ENCODE measurements around the gene MISP.
A peak's percentile ranks its signal among the peaks of the same experiment; 100 is the strongest.
"Not testable (repeated sequence)": the region's sequence is repeated elsewhere in the genome, so short reads cannot be mapped to it uniquely, and the experiment has no call there.

Gene MISP

DNA sequence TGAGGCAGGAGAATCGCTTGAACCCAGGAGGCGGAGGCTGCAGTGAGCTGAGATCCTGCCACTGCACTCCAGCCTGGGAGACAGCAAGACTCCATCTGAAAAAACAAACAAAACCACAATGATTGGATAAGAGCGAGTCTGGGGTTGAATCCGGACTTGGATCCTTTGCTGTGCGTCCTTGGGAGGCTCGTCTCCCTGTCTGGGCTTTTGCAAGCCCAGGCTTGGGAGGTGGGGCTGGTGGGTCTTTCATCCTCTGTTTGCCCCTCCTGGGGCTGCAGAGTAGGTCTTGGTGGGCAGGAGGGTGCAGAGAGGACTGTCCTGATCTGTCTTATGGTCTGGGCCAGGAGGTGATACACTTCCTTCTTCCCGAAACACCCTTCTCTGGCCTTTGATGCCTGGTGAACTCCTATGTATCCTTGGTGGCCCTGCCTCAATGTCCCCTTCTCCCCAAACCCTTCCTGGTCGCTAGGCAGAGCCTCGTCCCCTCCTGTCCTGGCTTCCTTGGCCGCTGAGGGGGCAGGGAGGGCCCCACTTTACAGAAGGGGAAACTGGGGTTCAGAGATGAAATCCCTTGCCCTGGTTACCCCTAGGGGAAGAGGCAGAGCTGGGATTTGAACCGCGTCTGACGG is 25.3 kb upstream of the MISP start:
- DNase-seq (ENCODE audit: low read depth in 2 of 2, low spot score in 1 of 2), result no peak

DNA sequence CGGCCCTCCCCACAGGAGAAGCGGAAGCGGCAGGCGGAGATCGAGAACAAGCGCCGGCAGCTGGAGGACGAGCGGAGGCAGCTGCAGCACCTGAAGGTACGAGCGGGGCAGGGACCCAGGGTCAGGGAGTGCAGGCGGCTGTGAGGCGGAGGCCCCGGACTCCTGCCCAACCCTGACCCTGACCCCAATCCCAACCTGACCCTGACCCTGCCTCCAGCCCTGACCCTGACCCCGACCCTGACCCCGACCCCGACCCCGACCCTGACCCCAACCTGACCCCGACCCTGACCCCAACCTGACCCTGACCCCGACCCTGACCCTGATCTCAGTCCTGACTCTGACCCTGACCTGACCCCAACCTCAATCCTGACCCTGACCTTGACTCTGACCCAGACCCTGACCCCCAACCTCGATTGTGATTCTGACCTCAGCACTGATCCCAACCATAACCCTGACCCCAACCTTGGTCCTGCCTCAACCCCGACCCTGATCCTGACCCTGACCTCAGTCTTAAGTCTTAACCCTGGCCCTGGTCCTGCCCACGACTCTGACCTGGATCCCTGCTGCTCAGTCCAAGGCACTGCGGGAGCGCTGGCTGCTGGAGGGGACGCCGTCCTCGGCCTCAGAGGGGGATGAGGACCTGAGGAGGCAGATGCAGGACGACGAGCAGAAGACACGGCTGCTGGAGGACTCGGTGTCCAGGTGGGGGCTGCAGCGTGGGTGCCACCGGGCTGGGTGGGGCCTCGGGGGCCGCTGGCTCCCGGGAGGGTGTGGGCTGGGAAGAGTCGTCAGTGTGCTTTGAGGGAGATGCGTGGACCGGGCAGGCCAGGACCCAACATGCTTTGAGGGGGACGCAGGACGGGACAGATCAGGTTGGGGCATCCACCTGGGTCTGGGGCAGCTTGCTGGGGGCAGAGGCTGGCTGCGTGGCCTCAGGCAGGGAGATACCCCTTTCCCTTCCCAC is 23.6 kb upstream of the MISP start:
- DNase-seq (ENCODE audit: low read depth in 2 of 2, low spot score in 1 of 2), result no peak

DNA sequence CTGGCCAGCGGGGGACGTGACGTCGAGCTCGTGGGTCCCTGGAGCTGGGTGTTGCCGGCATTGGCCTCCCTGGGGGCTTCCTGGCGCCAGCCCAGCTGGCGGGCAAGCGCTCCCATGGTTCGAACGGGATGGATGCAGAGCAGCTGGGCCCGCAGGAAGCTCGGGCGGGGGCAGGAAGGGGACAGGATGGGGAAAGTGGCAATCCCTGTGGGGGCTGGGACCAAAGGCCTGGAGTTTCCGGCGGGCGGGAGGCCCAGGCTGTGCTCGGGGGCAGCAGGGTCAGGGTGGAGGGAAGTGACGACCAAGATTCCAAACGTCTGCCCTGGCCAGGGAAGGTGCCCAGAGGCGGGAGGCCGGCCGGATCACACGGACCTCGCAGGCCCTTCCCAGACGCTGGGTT is 22.9 kb upstream of the MISP start:
- DNase-seq (ENCODE audit: low read depth in 2 of 2, low spot score in 1 of 2), result no peak

DNA sequence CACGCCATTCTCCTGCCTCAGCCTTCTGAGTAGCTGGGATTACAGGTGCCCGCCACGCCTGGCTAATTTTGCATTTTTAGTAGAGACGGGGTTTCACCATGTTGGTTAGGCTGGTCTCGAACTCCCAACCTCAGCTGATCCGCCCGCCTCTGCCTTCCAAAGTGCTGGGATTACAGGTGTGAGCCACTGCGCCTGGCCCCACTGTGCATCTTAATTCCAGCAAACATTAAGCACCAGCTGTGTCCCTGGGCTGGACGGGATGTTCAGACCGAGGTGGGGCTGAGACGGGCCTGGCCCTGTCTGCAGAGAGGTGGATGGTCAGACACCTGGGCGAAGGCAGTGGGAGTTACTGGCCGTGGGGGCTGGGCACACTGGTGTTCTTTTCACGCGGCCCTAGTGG is 21.3 kb upstream of the MISP start:
- not testable (repeated sequence) for DNase-seq (ENCODE audit: low read depth in 2 of 2, low spot score in 1 of 2)

DNA sequence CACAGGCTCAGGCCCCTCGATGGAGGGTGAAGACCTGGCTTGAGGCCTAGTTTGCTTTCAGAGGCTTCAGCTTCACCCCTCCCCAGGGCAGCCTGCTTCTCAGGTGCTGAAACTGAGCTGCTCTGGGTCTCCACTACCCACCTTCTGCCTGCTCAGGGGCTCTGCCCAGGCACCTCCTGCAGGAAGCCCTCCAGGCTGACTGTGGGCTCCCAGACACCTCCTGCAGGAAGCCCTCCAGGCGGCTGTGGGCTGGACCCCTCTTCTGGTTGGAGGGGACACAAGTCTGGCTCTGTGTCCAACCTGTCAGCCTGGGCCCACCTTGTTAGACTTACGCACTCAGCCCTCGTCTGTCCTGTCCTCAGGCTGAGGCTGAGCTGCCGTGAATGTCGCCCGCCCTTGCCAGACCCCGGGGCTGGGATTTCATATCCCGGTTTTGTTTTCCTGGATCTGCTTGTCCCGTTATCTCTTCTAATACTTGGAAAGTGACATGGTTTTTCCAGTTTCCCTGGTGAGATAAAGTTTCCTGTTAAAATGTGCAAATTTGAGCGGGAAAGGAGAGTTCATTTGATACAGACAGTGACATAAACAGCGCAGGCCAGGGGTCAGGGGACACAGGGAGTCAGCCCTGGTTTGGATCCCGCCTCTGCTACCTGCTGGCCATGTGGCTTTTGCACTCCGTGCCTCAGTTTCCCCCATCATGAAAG is 20.8 kb upstream of the MISP start:
- no peak for DNase-seq (ENCODE audit: low read depth in 2 of 2, low spot score in 1 of 2)

DNA sequence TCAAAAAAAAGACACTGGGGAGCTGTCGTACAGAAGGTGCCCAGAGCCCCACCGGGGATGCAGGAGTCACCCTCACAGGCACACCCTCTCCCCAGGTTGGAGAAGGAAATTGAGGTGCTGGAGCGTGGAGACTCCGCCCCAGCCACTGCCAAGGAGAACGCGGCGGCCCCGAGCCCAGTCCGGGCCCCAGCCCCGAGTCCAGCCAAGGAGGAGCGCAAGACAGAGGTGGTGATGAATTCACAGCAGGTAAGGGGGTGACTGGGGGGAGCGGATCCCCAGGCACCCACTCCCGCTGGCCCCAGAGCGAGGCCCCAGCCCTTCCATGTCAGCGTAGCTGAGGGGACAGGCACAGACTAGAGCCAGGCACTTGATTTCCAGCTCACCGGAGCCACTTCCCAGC is 19.9 kb upstream of the MISP start:
- DNase-seq (ENCODE audit: low read depth in 2 of 2, low spot score in 1 of 2), result no peak

DNA sequence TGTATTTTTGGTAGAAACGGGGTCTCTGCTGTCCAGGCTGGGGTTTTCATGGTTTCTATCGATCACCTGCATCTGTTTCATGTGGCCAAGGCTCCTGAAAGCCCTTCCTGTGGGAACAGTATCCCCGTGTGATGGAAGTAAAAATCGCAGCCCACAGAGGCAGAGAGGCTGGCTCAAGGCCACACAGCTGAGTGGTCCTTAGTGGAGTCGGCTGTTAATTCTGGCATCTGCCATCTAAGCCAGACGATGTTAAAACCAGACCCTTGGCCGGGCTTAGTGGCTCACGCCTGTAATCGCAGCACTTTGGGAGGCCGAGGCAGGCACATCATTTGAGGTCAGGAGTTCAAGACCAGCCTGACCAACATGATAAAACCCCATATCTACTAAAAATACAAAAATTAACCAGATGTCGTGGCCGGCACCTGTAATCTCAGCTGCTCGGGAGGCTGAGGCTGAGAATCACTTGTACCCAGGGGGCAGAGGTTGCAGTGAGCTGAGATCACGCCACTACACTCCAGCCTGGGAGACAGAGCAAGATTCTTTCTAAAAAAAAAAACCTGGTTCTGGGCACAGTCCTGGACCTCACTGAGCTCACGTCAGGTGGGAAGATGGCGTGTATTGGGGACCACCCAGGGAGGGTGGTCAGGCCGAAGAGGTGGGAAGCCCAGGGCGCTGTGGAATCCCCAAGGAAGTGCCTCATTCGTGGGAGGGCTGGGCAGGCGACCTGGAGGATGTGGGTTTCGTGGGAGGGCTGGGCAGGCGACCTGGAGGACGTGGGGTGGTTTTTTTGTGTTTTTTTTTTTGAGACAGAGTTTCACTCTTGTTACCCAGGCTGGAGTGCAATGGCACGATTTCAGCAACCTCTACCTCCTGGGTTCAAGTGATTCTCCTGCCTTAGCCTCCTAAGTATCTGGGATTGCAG is 18.5 kb upstream of the MISP start:
- DNase-seq (ENCODE audit: low read depth in 2 of 2, low spot score in 1 of 2), result no peak

DNA sequence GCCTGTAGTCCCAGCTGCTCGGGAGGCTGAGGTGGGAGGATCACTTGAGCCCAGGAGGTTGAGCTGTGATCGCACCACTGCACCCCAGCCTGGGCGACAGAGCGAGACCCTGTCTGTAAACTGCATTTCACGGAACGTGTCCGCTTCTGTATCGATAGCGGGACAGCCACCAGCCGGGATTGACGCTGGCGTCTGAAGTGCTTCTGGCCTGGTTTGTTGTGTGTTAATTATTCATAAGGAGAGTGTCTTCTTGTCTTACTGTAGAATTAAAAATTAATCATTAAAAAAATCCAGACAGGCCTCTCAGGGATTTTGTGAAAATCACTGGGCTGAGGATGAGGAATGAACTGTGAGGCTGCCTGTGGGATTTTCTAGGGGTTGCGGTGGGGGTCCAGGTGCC is 16.2 kb upstream of the MISP start:
- DNase-seq (ENCODE audit: low read depth in 2 of 2, low spot score in 1 of 2), result no peak

DNA sequence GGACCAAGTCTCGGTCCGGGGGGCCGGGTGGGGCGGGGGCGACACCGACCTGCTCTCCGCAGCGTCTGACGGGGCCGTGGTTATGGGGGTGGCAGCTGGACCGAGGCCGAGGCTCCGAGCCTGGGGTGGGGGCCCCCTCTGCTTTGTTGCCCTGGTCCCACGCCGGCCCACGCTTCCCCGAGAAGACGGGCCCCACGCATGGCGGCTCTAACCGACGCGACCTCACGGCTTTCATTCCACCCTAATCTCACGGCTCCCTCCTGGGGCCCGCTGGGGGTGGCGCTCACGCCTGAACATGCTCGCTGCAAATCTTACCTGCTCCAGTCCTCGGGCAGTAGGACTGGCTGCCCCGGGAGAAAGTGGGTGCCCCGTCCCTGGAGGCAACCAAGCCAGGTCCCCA is 14.8 kb upstream of the MISP start:
- no peak for DNase-seq (ENCODE audit: low read depth in 2 of 2, low spot score in 1 of 2)

DNA sequence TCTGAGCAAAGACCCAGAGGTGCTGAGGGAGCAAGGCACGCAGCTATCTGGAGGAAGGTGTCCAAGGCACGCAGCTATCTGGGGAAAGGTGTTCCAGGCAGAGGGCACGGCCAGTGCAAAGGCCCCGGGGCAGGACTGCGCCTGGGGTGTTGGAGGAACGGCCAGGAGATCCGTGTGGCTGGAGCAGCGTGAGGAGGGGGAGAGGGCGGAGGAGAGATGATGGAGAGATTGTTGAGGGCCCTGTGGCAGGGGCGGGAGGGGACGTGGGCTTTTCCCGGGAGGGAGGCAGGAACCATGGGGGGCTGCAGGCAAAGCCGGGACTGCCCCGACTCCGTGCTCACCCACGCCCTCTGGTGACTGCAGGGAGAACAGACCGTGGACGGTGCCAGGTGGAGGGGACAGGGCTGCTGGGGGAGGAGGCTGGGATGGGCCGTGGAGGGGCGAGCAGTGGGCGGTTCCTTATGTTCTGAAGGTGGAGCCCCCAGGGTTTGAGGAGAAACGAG is 13.3 kb upstream of the MISP start:
- peak in 1 of 2 donors; percentile 32 for DNase-seq (ENCODE audit: low read depth in 2 of 2, low spot score in 1 of 2)

DNA sequence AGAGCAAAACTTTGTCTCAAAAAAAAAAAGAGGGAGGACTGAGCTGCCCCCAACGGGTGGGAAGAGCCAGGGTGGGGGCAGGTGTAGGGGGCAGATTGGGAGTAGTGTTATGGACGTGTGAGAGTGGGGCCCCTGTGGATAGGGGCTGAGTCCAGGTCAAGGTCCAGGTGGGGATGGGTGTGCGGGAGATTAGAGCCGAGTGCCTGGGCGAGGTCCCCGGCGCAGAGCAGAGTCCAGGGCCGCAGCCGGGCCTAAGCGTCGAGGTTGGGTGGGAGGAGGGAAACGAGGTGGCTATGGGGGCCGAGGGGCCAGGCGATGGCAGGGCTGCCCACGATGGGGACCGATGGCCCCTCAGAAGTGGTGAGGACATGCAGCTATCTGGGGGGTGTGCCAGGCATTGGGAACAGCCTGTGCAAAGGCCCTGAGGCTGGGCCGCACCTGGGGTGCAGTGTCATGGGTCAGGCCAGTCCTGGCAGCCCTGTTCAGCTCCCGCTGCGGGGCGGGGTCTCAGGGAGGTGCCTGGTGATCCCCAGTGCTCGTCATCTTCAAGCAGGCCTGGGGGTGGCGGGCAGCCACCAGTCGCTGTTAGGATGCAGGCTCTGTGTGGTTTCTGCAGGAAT is 12.3 kb upstream of the MISP start:
- DNase-seq (ENCODE audit: low read depth in 2 of 2, low spot score in 1 of 2), result no peak

DNA sequence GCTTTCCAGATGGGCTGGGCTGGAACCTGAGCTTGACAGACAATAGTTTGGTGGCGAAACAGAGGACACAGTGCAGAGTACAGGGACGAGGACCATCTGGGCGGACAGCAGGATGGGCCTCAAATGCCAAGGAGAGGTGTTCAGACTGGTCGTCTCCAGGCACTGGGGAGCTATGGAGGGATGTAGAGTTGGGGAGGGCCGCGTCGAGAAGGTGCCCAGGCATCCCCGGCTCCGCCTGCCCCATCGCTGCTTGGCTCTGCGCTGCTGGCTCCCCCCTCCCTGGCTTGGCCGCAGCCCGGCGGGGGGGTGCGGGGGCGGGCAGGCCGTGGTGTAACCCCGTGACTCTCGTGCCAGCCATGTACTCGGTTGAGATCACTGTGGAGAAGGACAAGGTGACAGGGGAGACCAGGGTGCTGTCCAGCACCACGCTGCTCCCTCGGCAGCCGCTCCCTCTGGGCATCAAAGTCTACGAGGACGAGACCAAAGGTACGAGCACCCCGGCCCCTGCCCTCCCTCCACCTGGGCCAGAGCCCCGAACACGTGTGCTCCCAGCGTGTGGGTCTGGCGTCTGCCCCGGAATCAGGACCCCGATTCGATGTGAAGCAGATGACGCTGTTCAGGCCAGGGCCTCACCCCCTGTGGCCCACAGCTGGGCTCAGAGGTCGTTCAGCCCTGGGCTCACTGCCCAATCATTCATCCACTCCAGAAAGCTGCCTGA is 10.8 kb upstream of the MISP start:
- DNase-seq (ENCODE audit: low read depth in 2 of 2, low spot score in 1 of 2), result no peak

DNA sequence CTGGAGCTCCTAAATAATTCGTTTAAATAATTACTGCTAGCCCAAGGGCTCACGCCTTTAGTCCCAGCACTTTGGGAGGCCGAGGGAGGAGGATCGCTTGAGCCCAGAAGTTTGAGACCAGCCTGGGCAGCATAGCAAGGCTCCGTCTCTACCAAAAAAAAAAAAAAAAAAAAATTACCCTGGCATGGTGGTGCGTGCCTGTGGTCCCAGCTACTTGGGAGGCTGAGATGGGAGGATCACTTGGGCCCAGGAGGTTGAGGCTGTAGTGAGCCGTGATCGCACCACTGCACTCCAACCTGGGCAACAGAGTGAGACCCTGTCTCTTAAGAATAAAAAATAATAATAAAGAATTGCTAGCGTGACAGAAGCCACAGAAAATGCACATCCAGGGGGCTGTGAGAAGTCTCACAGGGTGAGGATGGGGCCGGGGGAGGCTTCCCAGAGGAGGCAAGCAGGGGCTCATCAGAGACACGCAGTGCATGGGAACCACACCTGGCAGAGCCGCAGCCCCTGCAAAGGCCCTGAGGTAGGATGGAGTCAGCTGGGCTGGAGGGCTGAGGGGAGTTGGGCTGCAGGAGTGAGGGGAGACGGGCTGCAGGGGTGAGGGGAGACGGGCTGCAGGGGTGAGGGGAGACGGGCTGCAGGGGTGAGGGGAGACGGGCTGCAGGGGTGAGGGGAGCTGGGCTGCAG is 10.0 kb upstream of the MISP start:
- not testable (repeated sequence) for DNase-seq (ENCODE audit: low read depth in 2 of 2, low spot score in 1 of 2)

DNA sequence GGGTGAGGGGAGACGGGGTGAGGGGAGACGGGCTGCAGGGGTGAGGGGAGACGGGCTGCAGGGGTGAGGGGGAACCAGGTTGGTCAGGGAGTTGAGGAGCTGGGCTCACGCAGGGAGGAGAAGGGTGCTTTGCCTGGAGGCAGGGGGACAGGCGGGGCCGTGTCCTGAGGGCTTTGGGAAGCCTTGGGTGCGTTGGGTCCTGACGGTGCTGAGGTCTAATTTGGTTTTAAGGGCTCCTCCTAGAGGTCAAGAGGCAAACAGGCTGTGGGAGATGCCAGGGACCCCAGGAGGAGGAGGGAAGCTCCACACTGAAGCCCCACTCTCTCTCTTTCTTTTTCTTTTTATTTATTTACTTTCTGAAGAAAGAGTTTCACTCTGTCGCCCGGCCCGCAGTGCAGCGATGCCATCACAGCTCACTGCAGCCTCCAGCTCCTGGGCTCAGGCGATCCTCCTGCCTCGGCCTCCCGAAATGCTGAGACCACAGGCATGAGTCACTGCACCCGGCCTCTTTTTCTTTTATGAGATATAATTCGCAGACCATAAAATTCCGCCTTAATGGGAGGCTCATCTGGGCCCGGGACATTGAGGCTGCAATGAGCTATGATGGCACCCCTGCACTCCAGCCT is 9.3 kb upstream of the MISP start:
- no peak for DNase-seq (ENCODE audit: low read depth in 2 of 2, low spot score in 1 of 2)

DNA sequence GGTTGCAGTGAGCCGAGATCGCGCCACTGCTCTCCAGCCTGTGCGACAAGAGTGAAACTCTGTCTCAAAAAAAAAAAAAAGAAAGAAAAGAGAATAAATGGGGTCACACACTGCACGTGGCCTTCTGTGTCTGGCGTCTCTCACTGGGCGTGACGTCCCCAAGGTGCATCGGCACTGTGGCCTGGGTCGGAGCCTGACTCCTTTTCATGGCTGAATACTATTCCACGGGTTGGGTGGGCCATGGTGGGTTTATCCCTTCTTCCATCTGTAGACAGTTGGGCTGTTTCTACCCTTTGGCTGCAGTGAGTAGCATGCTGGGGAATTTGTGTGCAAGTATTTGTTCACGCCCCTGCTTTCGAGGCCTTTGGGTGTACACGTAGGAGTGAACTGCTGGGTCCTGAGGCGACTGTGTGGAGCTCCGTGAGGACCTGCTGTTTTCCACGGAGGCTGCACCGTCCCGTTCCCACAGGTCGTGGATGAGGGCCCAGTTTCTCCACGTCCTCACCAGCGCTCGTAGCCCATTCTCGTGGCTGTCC is 8.3 kb upstream of the MISP start:
- no peak for DNase-seq (ENCODE audit: low read depth in 2 of 2, low spot score in 1 of 2)

DNA sequence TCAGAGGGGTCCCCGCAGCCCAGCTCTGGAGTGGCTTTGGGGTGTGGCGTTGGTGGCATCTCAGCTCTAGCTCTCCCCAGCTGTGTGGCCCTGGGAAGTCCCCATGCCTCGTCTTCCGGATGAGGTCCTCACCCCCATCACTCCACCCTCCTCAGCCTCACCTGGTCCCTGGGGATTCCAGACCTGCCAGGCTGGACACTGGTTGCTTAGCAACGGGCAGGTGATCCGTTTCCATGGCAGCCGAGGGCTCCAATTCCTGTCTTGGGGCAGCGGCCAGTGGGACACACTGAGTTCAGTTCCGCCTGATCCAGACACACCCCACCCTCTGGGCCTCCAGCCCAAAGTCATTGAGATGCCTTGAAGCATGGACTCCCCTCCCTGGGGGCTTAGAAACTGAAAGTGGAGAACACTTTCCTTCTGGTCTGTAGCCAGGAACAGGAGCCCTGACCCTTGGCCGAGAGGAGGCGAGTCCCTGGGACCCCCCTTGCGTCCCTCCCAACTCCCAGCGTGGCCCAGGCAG is 7.7 kb upstream of the MISP start:
- no peak for DNase-seq (ENCODE audit: low read depth in 2 of 2, low spot score in 1 of 2)

DNA sequence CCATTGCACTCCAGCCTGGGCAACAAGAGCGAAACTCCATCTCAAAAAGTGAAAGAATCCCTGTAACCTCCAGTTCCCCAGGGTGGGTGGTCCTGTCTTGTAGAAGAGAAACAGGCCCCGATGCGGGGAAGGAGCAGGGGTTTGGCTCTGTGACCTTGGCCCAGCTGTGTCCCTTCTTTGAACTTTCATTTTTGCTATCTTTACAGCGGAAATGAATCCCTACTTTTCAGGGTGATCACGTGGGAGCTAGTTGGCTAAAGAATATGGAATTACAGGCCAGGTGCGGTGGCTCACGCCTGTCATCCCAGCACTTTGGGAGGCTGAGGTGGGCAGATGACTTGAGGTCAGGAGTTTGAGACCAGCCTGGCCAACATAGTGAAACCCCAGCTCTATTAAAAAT is 5.8 kb upstream of the MISP start:
- not testable (repeated sequence) for DNase-seq (ENCODE audit: low read depth in 2 of 2, low spot score in 1 of 2)

DNA sequence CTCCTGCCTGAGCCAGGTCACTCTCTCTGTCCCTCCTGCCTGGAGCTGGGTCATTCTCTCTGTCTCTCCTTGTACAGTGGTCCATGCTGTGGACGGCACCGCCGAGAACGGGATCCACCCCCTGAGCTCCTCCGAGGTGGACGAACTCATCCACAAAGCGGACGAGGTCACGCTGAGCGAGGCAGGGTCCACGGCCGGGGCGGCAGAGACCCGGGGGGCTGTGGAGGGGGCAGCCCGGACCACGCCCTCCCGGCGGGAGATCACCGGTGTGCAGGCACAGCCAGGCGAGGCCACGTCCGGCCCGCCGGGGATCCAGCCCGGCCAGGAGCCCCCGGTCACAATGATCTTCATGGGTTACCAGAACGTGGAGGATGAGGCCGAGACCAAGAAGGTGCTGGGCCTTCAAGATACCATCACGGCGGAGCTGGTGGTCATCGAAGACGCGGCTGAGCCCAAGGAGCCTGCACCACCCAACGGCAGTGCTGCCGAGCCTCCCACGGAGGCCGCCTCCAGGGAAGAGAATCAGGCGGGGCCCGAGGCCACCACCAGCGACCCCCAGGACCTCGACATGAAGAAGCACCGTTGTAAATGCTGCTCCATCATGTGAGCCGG is 4.6 kb upstream of the MISP start:
- no peak for DNase-seq (ENCODE audit: low read depth in 2 of 2, low spot score in 1 of 2)
